Measurements from ENCODE around the gene NRL.

Gene NRL

DNA sequence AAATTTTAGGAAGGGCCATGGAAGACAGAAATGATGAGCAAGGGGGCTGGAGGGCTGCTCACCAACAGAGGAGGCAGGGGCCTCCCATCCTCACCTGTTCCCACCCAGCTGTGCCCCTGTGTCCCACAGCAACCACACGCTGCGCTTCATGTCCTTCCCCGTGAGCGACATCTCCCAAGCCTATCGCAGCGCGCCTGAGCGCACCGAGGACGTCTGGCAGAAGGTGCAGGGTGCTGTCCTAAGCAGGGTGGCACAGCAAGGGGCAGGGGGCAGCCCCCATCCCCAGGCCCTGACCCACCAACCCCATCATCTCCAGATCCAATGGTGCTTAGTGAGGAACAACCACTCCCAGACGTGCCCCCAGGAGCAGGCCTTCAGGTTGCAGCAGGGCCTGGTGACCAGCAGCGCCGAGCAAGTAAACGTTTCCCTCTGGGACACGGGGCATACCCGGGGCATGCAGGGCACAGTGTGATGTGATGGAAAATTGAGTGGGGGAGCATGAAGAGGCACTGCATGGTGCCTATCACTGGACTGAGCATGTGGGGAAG lies 54.8 kb downstream of the NRL start:
- no peaks in the 10 kb centered on the region for H3K27me3 ChIP-seq (ENCODE audit: insufficient read depth, low read length, poor library complexity, severe bottlenecking)
- no peak overlapping the region for H3K4me3 ChIP-seq (ENCODE audit: low read length, poor library complexity, severe bottlenecking)
- H3K9ac ChIP-seq (ENCODE audit: low read depth, low read length, poor library complexity, severe bottlenecking), result no peak overlapping the region
- H3F3A ChIP-seq (ENCODE audit: low read depth), result no peaks in the 10 kb centered on the region
- H2AFZ ChIP-seq (ENCODE audit: low read length), result no peak overlapping the region
- no peaks in the 10 kb centered on the region for H3K9me3 ChIP-seq (ENCODE audit: insufficient read depth, low read depth, low read length)
- no peaks in the 10 kb centered on the region for H3K4me1 ChIP-seq (ENCODE audit: insufficient read depth, low read length, poor library complexity, severe bottlenecking)
- H3K36me3 ChIP-seq (ENCODE audit: insufficient read depth, low read length), result no peaks in the 10 kb centered on the region
- no peaks in the 10 kb centered on the region for H3K79me2 ChIP-seq (ENCODE audit: insufficient read depth, low read length)
- no peak overlapping the region for H3K4me2 ChIP-seq (ENCODE audit: low read depth, low read length, poor library complexity, severe bottlenecking)
- no peak for TF ChIP-seq EZH2phosphoT487 (IDR thresholded peaks at IDR 0.05; ENCODE audit: borderline replicate concordance)
- TF ChIP-seq, protein P1, sequence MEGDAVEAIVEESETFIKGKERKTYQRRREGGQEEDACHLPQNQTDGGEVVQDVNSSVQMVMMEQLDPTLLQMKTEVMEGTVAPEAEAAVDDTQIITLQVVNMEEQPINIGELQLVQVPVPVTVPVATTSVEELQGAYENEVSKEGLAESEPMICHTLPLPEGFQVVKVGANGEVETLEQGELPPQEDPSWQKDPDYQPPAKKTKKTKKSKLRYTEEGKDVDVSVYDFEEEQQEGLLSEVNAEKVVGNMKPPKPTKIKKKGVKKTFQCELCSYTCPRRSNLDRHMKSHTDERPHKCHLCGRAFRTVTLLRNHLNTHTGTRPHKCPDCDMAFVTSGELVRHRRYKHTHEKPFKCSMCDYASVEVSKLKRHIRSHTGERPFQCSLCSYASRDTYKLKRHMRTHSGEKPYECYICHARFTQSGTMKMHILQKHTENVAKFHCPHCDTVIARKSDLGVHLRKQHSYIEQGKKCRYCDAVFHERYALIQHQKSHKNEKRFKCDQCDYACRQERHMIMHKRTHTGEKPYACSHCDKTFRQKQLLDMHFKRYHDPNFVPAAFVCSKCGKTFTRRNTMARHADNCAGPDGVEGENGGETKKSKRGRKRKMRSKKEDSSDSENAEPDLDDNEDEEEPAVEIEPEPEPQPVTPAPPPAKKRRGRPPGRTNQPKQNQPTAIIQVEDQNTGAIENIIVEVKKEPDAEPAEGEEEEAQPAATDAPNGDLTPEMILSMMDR (conservative IDR thresholded peaks at IDR 0.05; ENCODE audit: low read length), result no peak
- no peaks in the 10 kb centered on the region for H4K20me1 ChIP-seq (ENCODE audit: insufficient read depth, low read length, poor library complexity, severe bottlenecking)
- no peaks in the 10 kb centered on the region for H3K9me2 ChIP-seq (replicated peaks; ENCODE audit: low read depth, low read length)

DNA sequence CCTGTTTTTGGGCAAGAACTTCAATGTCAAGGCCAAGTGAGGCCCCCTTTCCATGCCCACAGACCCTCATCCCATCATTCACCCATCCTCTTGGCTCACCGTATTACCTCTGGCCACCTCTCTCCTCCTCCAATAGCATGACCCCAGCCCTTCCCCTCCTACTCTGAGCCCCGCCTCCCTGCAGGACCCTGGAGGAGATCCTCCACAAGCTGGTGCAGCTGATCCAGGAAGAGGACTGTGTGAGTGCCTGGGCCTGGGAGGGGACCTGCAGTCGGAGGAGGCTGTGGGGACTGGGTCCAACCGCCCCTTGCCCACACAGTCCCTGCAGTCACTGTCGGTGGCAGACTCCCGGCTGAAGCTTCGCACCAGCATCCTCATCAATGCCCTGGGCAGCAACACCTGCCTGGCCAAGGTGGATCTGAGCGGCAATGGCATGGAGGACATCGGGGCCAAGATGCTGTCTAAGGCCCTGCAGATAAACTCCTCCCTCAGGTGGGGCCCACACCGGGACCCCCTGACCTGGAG lies 55.7 kb downstream of the NRL start:
- Histone ChIP-seq H3K36me3 (ENCODE audit: insufficient read depth, low read length) (no peaks in the 10 kb centered on the region), H2AFZ (ENCODE audit: low read length) (no peak overlapping the region), H3F3A (ENCODE audit: low read depth) (no peaks in the 10 kb centered on the region), H3K9me2 (replicated peaks; ENCODE audit: low read depth, low read length) (no peaks in the 10 kb centered on the region), H3K79me2 (ENCODE audit: insufficient read depth, low read length) (no peaks in the 10 kb centered on the region), H3K27me3 (ENCODE audit: insufficient read depth, low read length, poor library complexity, severe bottlenecking) (no peaks in the 10 kb centered on the region), H3K9ac (ENCODE audit: low read depth, low read length, poor library complexity, severe bottlenecking) (no peak overlapping the region), H3K4me3 (ENCODE audit: low read length, poor library complexity, severe bottlenecking) (no peak overlapping the region), H4K20me1 (ENCODE audit: insufficient read depth, low read length, poor library complexity, severe bottlenecking) (no peaks in the 10 kb centered on the region), H3K4me2 (ENCODE audit: low read depth, low read length, poor library complexity, severe bottlenecking) (no peak overlapping the region), H3K4me1 (ENCODE audit: insufficient read depth, low read length, poor library complexity, severe bottlenecking) (no peaks in the 10 kb centered on the region), H3K9me3 (ENCODE audit: insufficient read depth, low read depth, low read length) (no peaks in the 10 kb centered on the region)
- TF ChIP-seq EZH2phosphoT487 (IDR thresholded peaks at IDR 0.05; ENCODE audit: borderline replicate concordance), result no peak
- TF ChIP-seq, protein P1 (conservative IDR thresholded peaks at IDR 0.05; ENCODE audit: low read length), result no peak

DNA sequence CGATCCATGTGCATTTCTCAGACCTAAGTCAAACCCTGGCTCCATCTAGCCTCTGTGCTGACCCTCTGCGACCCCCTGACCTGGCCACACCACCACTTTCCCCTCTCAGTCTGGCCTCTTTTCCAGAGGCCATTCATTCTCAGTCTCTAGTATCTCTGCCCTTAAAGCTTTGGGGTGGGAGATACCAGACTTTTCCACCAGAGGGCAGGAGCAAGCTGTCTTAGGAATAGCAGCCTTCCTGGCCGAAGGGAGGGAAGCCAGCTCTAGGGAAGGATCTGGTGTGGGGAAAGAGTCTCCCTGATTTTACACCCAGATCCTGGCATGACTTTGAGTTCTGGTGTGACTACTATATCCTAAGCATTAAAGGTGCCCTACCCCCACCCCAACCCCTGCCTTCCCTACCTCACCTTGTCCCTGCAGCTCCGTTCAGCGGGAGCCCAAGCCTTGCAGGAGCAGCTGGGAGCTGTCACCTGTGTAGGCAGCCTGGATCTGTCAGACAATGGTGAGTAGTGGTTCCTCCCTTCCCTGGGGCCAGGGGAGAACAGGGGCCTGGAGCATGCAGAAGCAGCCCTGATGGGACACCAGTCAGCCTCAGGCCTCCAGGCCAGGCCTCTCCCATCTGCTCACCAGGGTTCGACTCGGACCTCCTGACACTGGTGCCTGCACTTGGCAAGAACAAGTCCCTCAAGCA lies 56.3 kb downstream of the NRL start:
- Histone ChIP-seq H3K36me3 (ENCODE audit: insufficient read depth, low read length) (no peaks in the 10 kb centered on the region), H3K4me2 (ENCODE audit: low read depth, low read length, poor library complexity, severe bottlenecking) (no peak overlapping the region), H4K20me1 (ENCODE audit: insufficient read depth, low read length, poor library complexity, severe bottlenecking) (no peaks in the 10 kb centered on the region), H3F3A (ENCODE audit: low read depth) (no peaks in the 10 kb centered on the region), H3K9me3 (ENCODE audit: insufficient read depth, low read depth, low read length) (no peaks in the 10 kb centered on the region), H3K4me3 (ENCODE audit: low read length, poor library complexity, severe bottlenecking) (no peak overlapping the region), H3K9ac (ENCODE audit: low read depth, low read length, poor library complexity, severe bottlenecking) (no peak overlapping the region), H3K79me2 (ENCODE audit: insufficient read depth, low read length) (no peaks in the 10 kb centered on the region), H3K4me1 (ENCODE audit: insufficient read depth, low read length, poor library complexity, severe bottlenecking) (no peaks in the 10 kb centered on the region), H3K27me3 (ENCODE audit: insufficient read depth, low read length, poor library complexity, severe bottlenecking) (no peaks in the 10 kb centered on the region), H3K9me2 (replicated peaks; ENCODE audit: low read depth, low read length) (no peaks in the 10 kb centered on the region), H2AFZ (ENCODE audit: low read length) (no peak overlapping the region)
- no peak for TF ChIP-seq EZH2phosphoT487 (IDR thresholded peaks at IDR 0.05; ENCODE audit: borderline replicate concordance)
- TF ChIP-seq, protein P1 (conservative IDR thresholded peaks at IDR 0.05; ENCODE audit: low read length), result peak; percentile 77
